HG03439 (cell line): ENCODE measurements around the gene TADA1.
"Not testable (repeated sequence)": the region's sequence is repeated elsewhere in the genome, so short reads cannot be mapped to it uniquely, and the experiment has no call there.

Experiments
- ATAC-seq: cut with Tn5 transposase; IDR thresholded peaks from one replicate; pipeline ENCODE4 v1.9.1; 2021; ENCODE audit warnings: mild to moderate bottlenecking, moderate library complexity; ENCODE audit not compliant: unreplicated experiment

TADA1 gene

GRCh38 chr1:166895766-166896165, 19.7 kb upstream of the TADA1 start:
- no peak for ATAC-seq

GRCh38 chr1:166889776-166890175, 13.7 kb upstream of the TADA1 start:
- ATAC-seq, result no peak

GRCh38 chr1:166888373-166889111, 12.5 kb upstream of the TADA1 start:
- no peak for ATAC-seq

GRCh38 chr1:166884971-166885370, 8.9 kb upstream of the TADA1 start:
- no peak for ATAC-seq

GRCh38 chr1:166884040-166884642, 8.1 kb upstream of the TADA1 start:
- ATAC-seq, result no peak

GRCh38 chr1:166882893-166883292, 6.8 kb upstream of the TADA1 start:
- no peak for ATAC-seq

GRCh38 chr1:166878173-166878917, 2.3 kb upstream of the TADA1 start:
- ATAC-seq, result not testable (repeated sequence)

GRCh38 chr1:166876540-166876838, 425 bp upstream of the TADA1 start:
- ATAC-seq, result no peak

- no peak for ATAC-seq
Measured at GRCh38 chr1:166875302-166875733, 746 bp downstream of the TADA1 start.

GRCh38 chr1:166874464-166874863, 1.6 kb downstream of the TADA1 start:
- ATAC-seq, result no peak

GRCh38 chr1:166870584-166870983, 5.5 kb downstream of the TADA1 start:
- ATAC-seq, result no peak

- ATAC-seq, result no peak
Measured at GRCh38 chr1:166869318-166870099, 6.6 kb downstream of the TADA1 start.

GRCh38 chr1:166868639-166869038, 7.4 kb downstream of the TADA1 start:
- no peak for ATAC-seq

- no peak for ATAC-seq
Measured at GRCh38 chr1:166865926-166866325, 10.1 kb downstream of the TADA1 start.

- ATAC-seq, result no peak
Measured at GRCh38 chr1:166859597-166859996, 16.5 kb downstream of the TADA1 start.

GRCh38 chr1:166858726-166859419, 17.2 kb downstream of the TADA1 start:
- no peak for ATAC-seq

- no peak for ATAC-seq
Measured at GRCh38 chr1:166857995-166858394, 18.1 kb downstream of the TADA1 start.

GRCh38 chr1:166855558-166855957, 20.5 kb downstream of the TADA1 start:
- no peak for ATAC-seq

- no peak for ATAC-seq
Measured at GRCh38 chr1:166852918-166853317, 23.1 kb downstream of the TADA1 start.

- ATAC-seq, result no peak
Measured at GRCh38 chr1:166849135-166849534, 26.9 kb downstream of the TADA1 start.

GRCh38 chr1:166848193-166848592, 27.9 kb downstream of the TADA1 start:
- no peak for ATAC-seq
